Nucleus accumbens (tissue), 56 donors: Measurements from ENCODE around the gene RFX3.

Source experiments
- DNase-seq, 56 donors: peaks; one replicate each; lab custom pipeline; 2025; lab: John Stamatoyannopoulos, UW

The RFX3 gene

GRCh38 chr9:3515405-3515804 lies 10.4 kb downstream of the RFX3 start:
- no peak for DNase-seq

- no peak for DNase-seq
Measured at GRCh38 chr9:3514786-3515185, 11.0 kb downstream of the RFX3 start.

DNA sequence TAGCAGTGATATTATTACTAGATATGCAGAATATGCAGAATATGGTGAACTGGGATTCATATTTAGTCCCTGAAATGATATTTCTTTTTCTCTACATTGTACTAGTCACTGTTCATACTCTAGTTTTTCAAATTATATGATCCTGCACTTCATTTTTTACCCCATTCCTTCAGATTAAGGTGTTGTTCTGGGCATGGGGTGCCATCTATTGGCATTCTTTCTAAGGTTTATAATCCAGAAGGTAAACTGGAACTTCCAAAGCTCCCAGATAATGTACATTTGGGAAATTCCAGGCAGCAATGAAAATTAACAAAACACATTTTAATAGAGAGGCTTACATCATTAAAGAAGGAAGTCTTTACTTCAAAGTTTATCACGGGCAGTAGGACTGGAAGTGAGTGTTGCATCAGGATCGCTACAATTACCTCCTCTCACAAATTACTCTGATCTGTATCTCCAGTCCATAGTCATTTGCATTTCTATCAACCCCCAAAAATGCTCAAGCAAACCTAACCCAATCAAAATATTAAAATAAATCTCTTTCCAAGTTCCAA lies 12.5 kb downstream of the RFX3 start:
- no peak for DNase-seq

- no peak for DNase-seq
Measured at GRCh38 chr9:3511551-3511950, 14.2 kb downstream of the RFX3 start.

- no peak for DNase-seq
Measured at GRCh38 chr9:3510796-3511195, 15.0 kb downstream of the RFX3 start.

DNA sequence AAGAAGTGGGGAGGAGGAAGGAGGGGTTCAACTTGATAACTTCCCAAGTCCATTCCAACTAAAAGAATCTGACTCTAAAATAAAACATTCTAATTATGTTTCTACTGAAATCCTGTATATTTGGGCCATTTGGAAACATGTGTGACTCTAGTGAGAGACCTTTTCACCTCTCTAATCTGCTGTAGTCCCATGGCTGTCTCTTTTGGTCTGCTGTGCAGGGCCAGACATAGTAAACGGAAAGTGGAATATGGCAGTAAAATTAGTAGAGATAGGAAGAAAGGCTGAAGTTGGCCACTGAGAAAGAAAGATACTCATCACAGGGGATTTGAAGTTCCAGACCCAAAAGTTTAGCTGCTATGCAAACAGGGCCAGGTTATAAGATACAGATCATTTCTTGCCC lies 15.9 kb downstream of the RFX3 start:
- no peak for DNase-seq

DNA sequence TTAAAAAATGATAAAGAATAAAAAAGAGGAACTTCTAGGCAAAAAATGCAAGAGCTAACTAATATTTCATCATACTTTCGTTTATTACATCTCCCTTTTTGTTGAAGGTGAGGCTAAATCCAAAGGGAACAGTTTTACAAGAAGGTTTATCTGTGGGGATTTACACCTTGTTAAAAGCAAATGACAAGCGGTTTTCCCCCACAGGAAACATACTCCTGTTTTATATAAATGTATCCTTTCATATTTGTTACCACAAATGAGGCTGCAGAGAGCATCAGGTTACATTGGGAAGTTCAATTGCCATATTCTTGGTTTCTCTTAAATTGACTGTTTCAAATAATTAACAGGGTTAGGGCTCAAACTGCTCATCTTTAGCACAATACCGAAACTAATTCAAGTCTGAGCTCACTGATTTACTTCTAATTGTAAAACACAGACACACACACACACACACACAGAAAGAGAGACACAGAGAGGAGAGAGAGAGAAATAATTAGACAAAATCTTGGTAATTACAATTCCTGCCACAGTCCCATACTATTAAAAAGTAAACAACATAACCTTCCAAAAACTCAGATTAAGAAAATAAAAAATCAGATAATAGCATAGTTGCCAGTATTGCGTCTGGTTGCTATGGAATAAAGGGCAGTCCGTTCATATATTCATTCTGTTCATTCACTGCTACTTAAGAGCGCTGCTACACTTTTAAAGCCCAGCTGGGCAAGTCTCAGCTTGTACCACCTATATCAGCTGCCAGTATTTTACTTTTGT lies 17.1 kb downstream of the RFX3 start:
- DNase-seq = no peak

- no peak for DNase-seq
Measured at GRCh38 chr9:3508078-3508431, 17.7 kb downstream of the RFX3 start.

DNA sequence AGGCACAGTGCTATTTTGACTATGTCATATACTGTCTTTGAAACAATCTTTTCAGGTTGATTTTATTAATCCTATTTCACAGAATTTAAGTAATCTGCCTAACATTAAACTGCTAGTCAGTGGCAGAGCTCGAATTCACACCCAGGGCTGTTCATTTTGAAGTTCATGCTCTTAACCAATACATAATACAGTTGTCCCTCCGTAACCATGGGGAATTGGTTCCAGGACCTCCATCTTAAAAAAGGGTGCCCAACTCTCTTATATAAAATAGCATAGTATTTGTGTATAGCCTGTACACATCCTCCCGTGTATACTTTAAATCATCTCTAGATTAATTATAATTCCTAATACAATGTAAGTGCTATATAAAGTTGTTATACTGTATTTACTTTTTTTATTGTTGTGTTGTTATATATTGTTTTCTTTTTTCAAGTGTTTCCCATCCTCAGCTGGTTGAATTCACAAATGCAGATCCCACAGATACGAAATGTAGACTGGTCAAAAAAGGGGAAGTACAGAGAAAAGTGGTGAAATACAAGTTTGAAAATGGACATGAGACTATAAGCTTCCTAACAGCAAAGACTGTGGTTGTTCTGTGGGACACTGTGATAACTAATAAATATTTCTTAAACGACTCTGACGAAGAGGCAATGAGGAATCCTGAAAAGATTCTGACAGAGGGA lies 18.3 kb downstream of the RFX3 start:
- no peak for DNase-seq

DNA sequence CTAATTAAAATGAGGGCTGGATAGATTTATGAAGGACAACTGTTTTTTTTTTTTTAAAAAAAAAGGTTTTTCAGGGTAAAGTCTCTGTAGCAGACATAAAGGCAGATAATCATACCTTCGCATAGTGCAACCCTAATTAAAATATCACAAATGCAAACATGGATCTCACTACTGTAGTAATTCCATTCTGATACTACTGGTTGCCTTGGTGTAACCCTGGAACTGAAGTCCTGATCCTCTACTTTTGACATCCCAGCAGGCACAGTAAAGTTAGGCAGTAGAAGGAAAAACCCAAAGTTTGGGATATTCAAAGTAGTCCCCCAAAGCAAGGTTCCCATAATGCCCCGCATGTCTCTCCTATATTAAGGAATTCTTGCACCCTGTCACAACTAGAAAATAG lies 19.6 kb downstream of the RFX3 start:
- DNase-seq = no peak

DNA sequence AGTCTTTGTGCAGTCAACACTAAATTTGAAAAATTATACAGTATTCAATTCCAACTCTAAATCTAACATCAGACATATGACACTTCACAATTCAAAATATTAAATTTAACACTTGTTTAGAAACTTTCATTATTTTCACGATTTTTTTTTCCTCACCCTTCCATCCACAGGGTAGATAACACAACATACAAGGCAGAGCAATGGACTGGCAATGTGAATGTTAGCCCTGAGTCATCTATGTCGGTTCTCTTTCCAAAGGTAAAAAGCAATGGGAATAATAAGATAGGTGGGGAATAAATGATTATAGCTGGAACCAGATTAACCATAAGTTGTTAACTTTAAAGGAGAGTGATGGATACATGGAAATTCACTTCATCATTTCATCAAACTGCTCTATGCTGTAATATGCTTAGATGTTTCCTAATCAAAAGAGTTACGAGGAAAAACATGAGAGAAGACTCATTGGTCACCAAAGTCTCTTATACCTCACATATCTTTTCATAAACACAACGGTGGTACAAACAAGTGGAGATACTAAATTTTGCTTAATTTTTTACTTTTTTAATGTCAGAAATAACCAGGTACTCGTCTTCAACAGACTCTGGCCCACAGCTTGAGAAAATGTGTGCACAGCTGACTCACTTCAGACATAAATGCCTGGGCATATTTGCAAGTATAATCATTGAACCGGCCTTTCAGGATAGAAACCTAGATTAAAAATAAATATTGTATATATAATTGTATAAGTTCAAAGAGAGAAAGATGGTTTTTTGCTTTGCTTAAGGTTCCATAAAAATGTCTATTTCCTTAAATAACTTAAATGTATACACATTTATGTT lies 23.0 kb downstream of the RFX3 start:
- no peak for DNase-seq

DNA sequence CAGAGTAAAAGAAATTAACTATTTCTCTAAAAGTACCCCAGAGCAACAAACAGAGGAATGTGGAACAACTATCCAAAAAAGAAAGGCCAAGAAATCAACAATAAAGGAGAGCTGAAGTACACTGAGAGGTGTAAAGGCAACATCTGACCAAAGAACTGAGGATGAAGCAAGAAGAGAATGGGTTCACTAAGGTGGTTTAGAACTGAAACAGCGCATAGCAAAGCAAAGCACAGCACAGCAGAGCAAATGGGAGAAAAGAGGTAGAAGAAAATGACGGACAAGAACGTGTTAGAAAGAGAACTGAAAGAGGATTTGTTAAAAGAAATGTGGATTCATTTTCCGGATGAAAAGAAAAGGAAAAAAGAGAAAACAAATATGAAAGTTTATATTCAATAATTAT lies 25.8 kb downstream of the RFX3 start:
- DNase-seq = no peak

- DNase-seq = no peak
Measured at GRCh38 chr9:3498691-3499090, 27.1 kb downstream of the RFX3 start.

GRCh38 chr9:3497857-3498256 lies 27.9 kb downstream of the RFX3 start:
- DNase-seq = no peak

DNA sequence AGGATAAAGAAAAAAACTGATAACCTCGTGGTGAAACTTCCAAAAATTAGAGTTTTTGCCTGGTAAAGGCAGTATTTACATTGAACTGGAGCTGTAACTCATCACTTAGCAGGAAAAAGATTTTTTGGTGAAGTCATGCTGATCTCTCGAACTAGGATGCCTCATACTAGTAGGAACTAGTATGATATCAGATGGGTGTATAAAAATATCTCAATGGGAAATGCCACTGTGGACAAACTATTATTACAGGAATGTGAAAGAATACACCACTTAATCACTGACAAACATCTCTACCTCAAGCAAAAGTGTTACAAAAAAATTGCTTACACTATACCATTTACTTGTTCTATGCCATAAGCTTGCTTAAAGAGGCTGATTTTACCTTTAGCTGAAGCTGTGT lies 28.4 kb downstream of the RFX3 start:
- no peak for DNase-seq

GRCh38 chr9:3495855-3496254 lies 29.9 kb downstream of the RFX3 start:
- DNase-seq = no peak

- DNase-seq = no peak
Measured at GRCh38 chr9:3492214-3492613, 33.6 kb downstream of the RFX3 start.

DNA sequence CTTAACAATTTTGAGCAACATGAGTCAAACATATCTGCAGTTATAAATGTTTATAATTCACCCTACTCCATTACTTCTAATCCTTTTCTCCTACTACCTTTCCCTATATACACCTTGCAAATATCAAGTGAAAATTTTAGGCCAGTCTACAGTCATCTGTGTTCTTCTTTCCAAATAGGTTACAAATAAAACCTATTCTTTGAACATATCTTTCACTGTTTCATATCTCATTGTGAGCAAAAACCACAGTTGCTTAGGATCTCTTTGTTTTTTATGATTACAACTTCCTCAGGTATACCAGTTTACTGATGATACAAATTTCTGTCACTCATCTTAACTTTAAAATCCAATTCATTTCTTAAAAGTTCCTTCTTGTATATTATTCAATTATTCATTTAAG lies 34.4 kb downstream of the RFX3 start:
- no peak for DNase-seq

- DNase-seq = no peak
Measured at GRCh38 chr9:3490957-3491356, 34.8 kb downstream of the RFX3 start.

DNA sequence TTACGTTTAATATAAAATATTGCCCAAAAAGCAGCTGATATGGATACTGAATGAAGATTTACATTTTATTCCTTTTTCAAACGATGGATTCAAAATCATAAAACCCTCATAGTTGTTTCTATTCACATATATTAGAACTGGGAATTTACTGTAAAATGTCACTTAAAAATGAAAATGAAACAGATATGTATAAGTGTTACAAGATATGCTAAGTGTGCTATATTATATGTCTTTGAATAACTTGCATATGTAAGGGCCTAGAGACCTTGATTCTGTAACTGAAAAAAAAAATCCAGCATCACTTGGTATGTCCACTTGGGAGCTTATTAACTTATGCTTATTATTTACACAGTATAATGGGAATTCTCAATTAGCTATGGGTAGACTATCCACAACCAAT lies 43.2 kb downstream of the RFX3 start:
- no peak for DNase-seq

- no peak for DNase-seq
Measured at GRCh38 chr9:3480353-3480655, 45.5 kb downstream of the RFX3 start.
